ENCODE measurements around the gene LIMS2. TPM values are rescaled to one million over a fixed set of nuclear protein-coding genes. Genes with fewer than 3 reads are reported as not detected.

The LIMS2 gene
- total and polyA plus RNA-seq, 10 donors: 62.5 to 437 (median 115) TPM

- H3K4me1 ChIP-seq: peaks cover 42 to 84% (median 67%) of the 10 kb centered on the region in 6 donors
- H3K4me3 ChIP-seq: no peak overlapping the region
- peaks cover 0 to 23% (median 0%) of the 10 kb centered on the region in 6 donors for H3K36me3 ChIP-seq
- H3K27me3 ChIP-seq (replicated peaks in 1 of 7): no peaks in the 10 kb centered on the region
- TF ChIP-seq POLR2AphosphoS5 (IDR thresholded peaks at IDR 0.05) (peak in 1 of 3 donors; percentile 29), CTCF (IDR thresholded peaks at IDR 0.05 in 8 of 11, conservative IDR thresholded peaks at IDR 0.05 in 3 of 11) (peak in 1 of 11 experiments; percentile 14), POLR2A (IDR thresholded peaks at IDR 0.05) (no peak)
- H3K27ac ChIP-seq: peak overlapping the region in 4 of 8 donors; percentile 5 to 96 (median 92)
- WGBS, 5 donors: 81 to 89% (median 84%) methylated on average over 16 to 19 of the region's 19 CpGs
- intact Hi-C loops (cut with DNase I; ENCODE audit: low total_unique reads): loop anchor here (10.0 kb wide), 1 partner anchor 50 kb away; no protein-coding TSS in a partner anchor
- peak; percentile 76 for DNase-seq
- no peaks in the 10 kb centered on the region for H3K9me3 ChIP-seq
These were observed 31.0 kb downstream of the LIMS2 start for GRCh38 chr2:127644066-127645025.

- Histone ChIP-seq H3K27me3 (replicated peaks in 1 of 7) (no peaks in the 10 kb centered on the region), H3K4me1 (peaks cover 44 to 85% (median 69%) of the 10 kb centered on the region in 6 donors), H3K36me3 (peaks cover 0 to 31% (median 0%) of the 10 kb centered on the region in 6 donors), H3K4me3 (no peak overlapping the region), H3K27ac (peak overlapping the region in 4 of 8 donors; percentile 92 to 96 (median 93)), H3K9me3 (no peaks in the 10 kb centered on the region)
- WGBS, 5 donors: 89 to 95% (median 93%) methylated on average over 15 of the region's 15 CpGs
- intact Hi-C loops (cut with DNase I; ENCODE audit: low total_unique reads): loop anchor here (10.0 kb wide), 1 partner anchor 49 kb away; no protein-coding TSS in a partner anchor
- TF ChIP-seq CTCF (IDR thresholded peaks at IDR 0.05 in 8 of 11, conservative IDR thresholded peaks at IDR 0.05 in 3 of 11): no peak
- no peak for TF ChIP-seq POLR2A (IDR thresholded peaks at IDR 0.05)
- TF ChIP-seq POLR2AphosphoS5 (IDR thresholded peaks at IDR 0.05): no peak
- peak; percentile 47 for DNase-seq
These were observed 31.8 kb downstream of the LIMS2 start for GRCh38 chr2:127643439-127644065.

GRCh38 chr2:127642706-127643438 is 32.5 kb downstream of the LIMS2 start:
- intact Hi-C loops (cut with DNase I; ENCODE audit: low total_unique reads): loop anchor here (10.0 kb wide), 1 partner anchor 48 kb away; no protein-coding TSS in a partner anchor
- DNase-seq: peak; percentile 82
- peak overlapping the region in 6 of 8 donors; percentile 15 to 96 (median 92) for H3K27ac ChIP-seq

More at GRCh38 chr2:127642706-127643438, 32.5 kb downstream of the LIMS2 start:
- WGBS, 5 donors: 74 to 83% (median 79%) methylated on average over 9 to 17 of the region's 17 CpGs
- TF ChIP-seq CTCF (IDR thresholded peaks at IDR 0.05 in 8 of 11, conservative IDR thresholded peaks at IDR 0.05 in 3 of 11) (no peak), POLR2AphosphoS5 (IDR thresholded peaks at IDR 0.05) (peak in 1 of 3 donors; percentile 39), POLR2A (IDR thresholded peaks at IDR 0.05) (no peak)
- H3K9me3 ChIP-seq: no peaks in the 10 kb centered on the region
- no peaks in the 10 kb centered on the region for H3K27me3 ChIP-seq (replicated peaks in 1 of 7)
- H3K4me3 ChIP-seq: no peak overlapping the region
- peaks cover 48 to 85% (median 70%) of the 10 kb centered on the region in 6 donors for H3K4me1 ChIP-seq
- peaks cover 0 to 34% (median 0%) of the 10 kb centered on the region in 6 donors for H3K36me3 ChIP-seq

All from spleen (tissue), 11 donors.